Lower leg skin (tissue), 3 donors: ENCODE data around the gene ATP9A.

ENCODE experiments used
- CTCF ChIP-seq, 3 donors: fragments of 450-650 bp; IDR thresholded peaks; one replicate each; pipeline ENCODE4 v1.5.1; 2016; ENCODE audit warnings: antibody characterized with exemption in 3 of 3, mild to moderate bottlenecking in 3 of 3, moderate library complexity in 2 of 3
- POLR2A ChIP-seq, 2 donors: fragments of 450-650 bp; IDR thresholded peaks; one replicate each; pipeline ENCODE4 v1.6.1; 2016 to 2017; ENCODE audit warnings: antibody characterized with exemption in 2 of 2, mild to moderate bottlenecking in 1 of 2, moderate library complexity in 1 of 2

GRCh38 chr20:51727872-51728271 lies 40.3 kb downstream of the ATP9A start:
- TF ChIP-seq CTCF (IDR thresholded peaks at IDR 0.05) (no peak), POLR2A (IDR thresholded peaks at IDR 0.05) (no peak)
